HepG2 (cell line): Measurements from ENCODE around the gene PALM3. TPM values are rescaled to one million over a fixed set of nuclear protein-coding genes. Genes with fewer than 3 reads are reported as not detected.

Experiments
- CEBPG ChIP-seq: IDR thresholded peaks from 2 replicates; pipeline ENCODE4 v1.6.1; 2016
- DDIT3 ChIP-seq: sonication (generic); formaldehyde crosslinking; IDR thresholded peaks from 2 replicates; pipeline ENCODE4 v1.4.0; 2020; ENCODE audit warnings: mild to moderate bottlenecking, missing genetic modification reagents
- ETS1 ChIP-seq: sonication (generic); formaldehyde crosslinking; IDR thresholded peaks from 2 replicates; pipeline ENCODE4 v1.4.0; 2020; ENCODE audit warnings: missing genetic modification reagents
- GFI1 ChIP-seq: sonication (generic); formaldehyde crosslinking; IDR thresholded peaks from 2 replicates; pipeline ENCODE4 v1.5.0; 2020; ENCODE audit warnings: missing genetic modification reagents, mild to moderate bottlenecking, borderline replicate concordance
- ISX ChIP-seq: sonication (generic); formaldehyde crosslinking; conservative IDR thresholded peaks from 2 replicates; pipeline ENCODE4 v1.5.0; 2020; ENCODE audit warnings: missing genetic modification reagents
- KMT2B ChIP-seq: IDR thresholded peaks from 2 replicates; pipeline ENCODE4 v1.6.1; 2016; ENCODE audit warnings: missing genetic modification reagents, missing compliant biosample characterization
- MEIS2 ChIP-seq: sonication (generic); formaldehyde crosslinking; IDR thresholded peaks from 2 replicates; pipeline ENCODE4 v1.9.0; 2021; ENCODE audit warnings: mild to moderate bottlenecking, missing genetic modification reagents
- RFXANK ChIP-seq: IDR thresholded peaks from 2 replicates; pipeline ENCODE4 v1.6.1; 2016
- SAP130 ChIP-seq: IDR thresholded peaks from 2 replicates; pipeline ENCODE4 v1.6.1; 2016; ENCODE audit warnings: low read depth
- TSC22D2 ChIP-seq: sonication (generic); formaldehyde crosslinking; IDR thresholded peaks from 2 replicates; pipeline ENCODE4 v1.5.1; 2020; ENCODE audit warnings: missing genetic modification reagents, mild to moderate bottlenecking, borderline replicate concordance
- XBP1 ChIP-seq: sonication (generic); formaldehyde crosslinking; IDR thresholded peaks from 2 replicates; pipeline ENCODE4 v1.5.0; 2020; ENCODE audit warnings: missing genetic modification reagents
- ZBTB1 ChIP-seq: sonication (generic); formaldehyde crosslinking; IDR thresholded peaks from 2 replicates; pipeline ENCODE4 v1.4.0; 2020; ENCODE audit warnings: missing genetic modification reagents, borderline replicate concordance
- ZMAT5 ChIP-seq: sonication (generic); formaldehyde crosslinking; IDR thresholded peaks from 2 replicates; pipeline ENCODE4 v1.5.0; 2020; ENCODE audit warnings: mild to moderate bottlenecking, low read depth, missing genetic modification reagents, borderline replicate concordance
- ZNF138 ChIP-seq: sonication (generic); formaldehyde crosslinking; IDR thresholded peaks from 2 replicates; pipeline ENCODE4 v1.5.0; 2020; ENCODE audit warnings: mild to moderate bottlenecking, low read depth, missing genetic modification reagents
- ZNF256 ChIP-seq: sonication (generic); formaldehyde crosslinking; conservative IDR thresholded peaks from 2 replicates; pipeline ENCODE4 v1.4.0; 2020; ENCODE audit warnings: missing genetic modification reagents
- ZNF577 ChIP-seq: sonication (generic); formaldehyde crosslinking; IDR thresholded peaks from 2 replicates; pipeline ENCODE4 v1.4.0; 2020; ENCODE audit warnings: mild to moderate bottlenecking, low read depth, missing genetic modification reagents, borderline replicate concordance
- ZNF607 ChIP-seq: sonication (generic); formaldehyde crosslinking; IDR thresholded peaks from 2 replicates; pipeline ENCODE4 v1.5.1; 2020; ENCODE audit warnings: missing genetic modification reagents, mild to moderate bottlenecking, borderline replicate concordance
- ZNF629 ChIP-seq: sonication (generic); formaldehyde crosslinking; conservative IDR thresholded peaks from 2 replicates; pipeline ENCODE4 v1.5.0; 2020; ENCODE audit warnings: missing genetic modification reagents
- ZNF788 ChIP-seq: sonication (generic); formaldehyde crosslinking; IDR thresholded peaks from 2 replicates; pipeline ENCODE4 v1.5.0; 2020; ENCODE audit warnings: mild to moderate bottlenecking, missing genetic modification reagents, borderline replicate concordance
- polyA plus RNA-seq, 8 experiments: library from polyadenylated mRNA; depleted of rRNA in 3 of 8; stranded (reverse) in 7 of 8; unstranded in 1 of 8; fragments of >200 nt; fragmentation: Illumina TruSeq in 4 of 8; extraction: Trizol in 4 of 8; gene quantifications; 2 replicates each; pipeline versions ENCODE4 v1.2.1 to v1.2.3, GENCODE V29; 2011 to 2016; ENCODE audit warnings: low read depth in 4 of 8, missing spikeins in 1 of 8, mixed read lengths in 1 of 8; ENCODE audit not compliant: insufficient read depth in 1 of 8
- total RNA-seq, 5 experiments: library from RNA; depleted of rRNA; stranded (reverse); fragments of >200 nt; fragmentation: Illumina TruSeq; extraction: Trizol; gene quantifications; 2 replicates each; pipeline ENCODE4 v1.2.3, GENCODE V29; 2016; ENCODE audit warnings: low read depth in 1 of 5
- TF ChIP-seq, protein P1 (sequence below): sonication (generic); formaldehyde crosslinking; IDR thresholded peaks from 2 replicates; pipeline ENCODE4 v1.4.0; 2020; ENCODE audit warnings: low read depth, mild to moderate bottlenecking, missing genetic modification reagents
- TF ChIP-seq, protein P2 (sequence below): sonication (generic); formaldehyde crosslinking; IDR thresholded peaks from 2 replicates; pipeline ENCODE4 v1.4.0; 2020; ENCODE audit warnings: missing genetic modification reagents
- TF ChIP-seq, protein P3 (sequence below): sonication (generic); formaldehyde crosslinking; IDR thresholded peaks from 2 replicates; pipeline ENCODE4 v1.5.0; 2020; ENCODE audit warnings: missing genetic modification reagents

PALM3 gene
- total and polyA plus RNA-seq, 2 of the 13 experiments (the other 11 are each of a cell fraction or from before 2014, with no cell fraction given), result 0.79 to 2.4 TPM

DNA sequence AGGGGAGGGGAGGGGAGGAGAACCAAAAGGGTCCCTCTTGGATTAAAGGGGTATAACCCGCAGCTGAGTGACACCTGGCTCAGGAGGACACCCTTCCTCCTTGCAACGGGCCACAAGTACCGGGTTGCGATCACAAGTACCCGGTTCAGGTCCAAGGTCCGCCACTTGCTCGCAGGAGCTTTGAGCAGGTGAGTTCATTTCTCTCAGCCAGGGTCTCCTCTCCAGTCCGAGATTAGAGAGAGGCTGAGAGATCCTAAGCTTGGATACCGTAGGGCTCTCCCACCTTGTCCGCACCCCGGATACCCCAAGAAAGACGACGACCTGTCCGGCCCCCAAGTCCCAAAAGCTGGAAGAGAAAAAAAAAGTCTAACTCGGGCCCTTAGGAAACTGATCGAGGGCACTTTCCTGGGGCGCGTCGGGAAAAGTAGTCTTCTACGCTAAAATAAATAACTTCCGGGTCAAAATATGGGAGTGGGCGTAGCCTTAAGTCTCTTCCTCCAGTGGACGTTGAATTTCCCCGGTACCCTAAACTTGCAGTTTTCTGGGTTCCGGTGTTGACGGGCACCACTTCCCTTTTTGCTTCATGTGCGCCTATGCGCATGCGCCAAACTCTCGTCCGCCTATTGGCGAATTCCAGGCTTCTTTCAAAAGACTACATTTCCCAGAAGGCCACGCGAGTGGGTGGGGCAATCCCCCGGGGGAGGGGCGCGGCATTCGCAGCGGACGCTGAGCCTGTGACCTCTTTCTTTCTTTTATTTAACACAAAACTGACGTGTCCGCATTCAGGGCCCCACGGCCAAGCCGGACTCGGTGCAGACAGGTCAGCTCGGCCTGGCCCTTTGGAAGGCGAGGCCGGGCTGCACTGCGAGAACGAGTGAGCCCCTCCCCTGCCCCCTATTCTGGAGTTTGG lies 19.3 kb upstream of the PALM3 start (continued):
- TF ChIP-seq ZMAT5 (CRISPR knock-in tag) (no peak), ZNF629 (CRISPR knock-in tag) (no peak), DDIT3 (CRISPR knock-in tag) (peak; percentile 24; the same call in 1 of the 2 replicates), CEBPG (CRISPR knock-in tag) (peak; percentile 83), XBP1 (CRISPR knock-in tag) (no peak), SAP130 (CRISPR knock-in tag) (peak; percentile 85), GFI1 (CRISPR knock-in tag) (0 out of 2 replicates have a peak, but pooled peaks have one; percentile 60), ZBTB1 (no peak), MEIS2 (CRISPR knock-in tag) (peak; percentile 54), ZNF577 (CRISPR knock-in tag) (no peak), ZNF607 (CRISPR knock-in tag) (peak; percentile 51; the same call in 1 of the 2 replicates), ZNF138 (CRISPR knock-in tag) (no peak), ETS1 (CRISPR knock-in tag) (no peak), TSC22D2 (no peak), RFXANK (CRISPR knock-in tag) (peak; percentile 48; the same call in 1 of the 2 replicates), ZNF256 (CRISPR knock-in tag) (no peak), ISX (CRISPR knock-in tag) (no peak), ZNF788 (CRISPR knock-in tag) (no peak), KMT2B (CRISPR knock-in tag) (peak; percentile 68)
- TF ChIP-seq, protein P1, sequence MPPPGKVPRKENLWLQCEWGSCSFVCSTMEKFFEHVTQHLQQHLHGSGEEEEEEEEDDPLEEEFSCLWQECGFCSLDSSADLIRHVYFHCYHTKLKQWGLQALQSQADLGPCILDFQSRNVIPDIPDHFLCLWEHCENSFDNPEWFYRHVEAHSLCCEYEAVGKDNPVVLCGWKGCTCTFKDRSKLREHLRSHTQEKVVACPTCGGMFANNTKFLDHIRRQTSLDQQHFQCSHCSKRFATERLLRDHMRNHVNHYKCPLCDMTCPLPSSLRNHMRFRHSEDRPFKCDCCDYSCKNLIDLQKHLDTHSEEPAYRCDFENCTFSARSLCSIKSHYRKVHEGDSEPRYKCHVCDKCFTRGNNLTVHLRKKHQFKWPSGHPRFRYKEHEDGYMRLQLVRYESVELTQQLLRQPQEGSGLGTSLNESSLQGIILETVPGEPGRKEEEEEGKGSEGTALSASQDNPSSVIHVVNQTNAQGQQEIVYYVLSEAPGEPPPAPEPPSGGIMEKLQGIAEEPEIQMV (CRISPR knock-in tag), result peak; percentile 99
- TF ChIP-seq, protein P2, sequence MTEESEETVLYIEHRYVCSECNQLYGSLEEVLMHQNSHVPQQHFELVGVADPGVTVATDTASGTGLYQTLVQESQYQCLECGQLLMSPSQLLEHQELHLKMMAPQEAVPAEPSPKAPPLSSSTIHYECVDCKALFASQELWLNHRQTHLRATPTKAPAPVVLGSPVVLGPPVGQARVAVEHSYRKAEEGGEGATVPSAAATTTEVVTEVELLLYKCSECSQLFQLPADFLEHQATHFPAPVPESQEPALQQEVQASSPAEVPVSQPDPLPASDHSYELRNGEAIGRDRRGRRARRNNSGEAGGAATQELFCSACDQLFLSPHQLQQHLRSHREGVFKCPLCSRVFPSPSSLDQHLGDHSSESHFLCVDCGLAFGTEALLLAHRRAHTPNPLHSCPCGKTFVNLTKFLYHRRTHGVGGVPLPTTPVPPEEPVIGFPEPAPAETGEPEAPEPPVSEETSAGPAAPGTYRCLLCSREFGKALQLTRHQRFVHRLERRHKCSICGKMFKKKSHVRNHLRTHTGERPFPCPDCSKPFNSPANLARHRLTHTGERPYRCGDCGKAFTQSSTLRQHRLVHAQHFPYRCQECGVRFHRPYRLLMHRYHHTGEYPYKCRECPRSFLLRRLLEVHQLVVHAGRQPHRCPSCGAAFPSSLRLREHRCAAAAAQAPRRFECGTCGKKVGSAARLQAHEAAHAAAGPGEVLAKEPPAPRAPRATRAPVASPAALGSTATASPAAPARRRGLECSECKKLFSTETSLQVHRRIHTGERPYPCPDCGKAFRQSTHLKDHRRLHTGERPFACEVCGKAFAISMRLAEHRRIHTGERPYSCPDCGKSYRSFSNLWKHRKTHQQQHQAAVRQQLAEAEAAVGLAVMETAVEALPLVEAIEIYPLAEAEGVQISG (CRISPR knock-in tag), result peak; percentile 92
- TF ChIP-seq, protein P3, sequence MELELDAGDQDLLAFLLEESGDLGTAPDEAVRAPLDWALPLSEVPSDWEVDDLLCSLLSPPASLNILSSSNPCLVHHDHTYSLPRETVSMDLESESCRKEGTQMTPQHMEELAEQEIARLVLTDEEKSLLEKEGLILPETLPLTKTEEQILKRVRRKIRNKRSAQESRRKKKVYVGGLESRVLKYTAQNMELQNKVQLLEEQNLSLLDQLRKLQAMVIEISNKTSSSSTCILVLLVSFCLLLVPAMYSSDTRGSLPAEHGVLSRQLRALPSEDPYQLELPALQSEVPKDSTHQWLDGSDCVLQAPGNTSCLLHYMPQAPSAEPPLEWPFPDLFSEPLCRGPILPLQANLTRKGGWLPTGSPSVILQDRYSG (CRISPR knock-in tag), result no peak
